GM18526 (cell line): ENCODE results near the gene FSIP1.

ENCODE experiments used
- POLR2A ChIP-seq: IDR thresholded peaks from 3 replicates; pipeline ENCODE4 v1.6.1; 2011; ENCODE audit not compliant: insufficient read length; ENCODE audit errors: extremely low read depth

FSIP1 gene

GRCh38 chr15:39598186-39598850 lies 184.3 kb downstream of the FSIP1 start:
- TF ChIP-seq POLR2A = no peak

- TF ChIP-seq POLR2A = no peak
Observed at GRCh38 chr15:39597751-39598185, 184.9 kb downstream of the FSIP1 start.

DNA sequence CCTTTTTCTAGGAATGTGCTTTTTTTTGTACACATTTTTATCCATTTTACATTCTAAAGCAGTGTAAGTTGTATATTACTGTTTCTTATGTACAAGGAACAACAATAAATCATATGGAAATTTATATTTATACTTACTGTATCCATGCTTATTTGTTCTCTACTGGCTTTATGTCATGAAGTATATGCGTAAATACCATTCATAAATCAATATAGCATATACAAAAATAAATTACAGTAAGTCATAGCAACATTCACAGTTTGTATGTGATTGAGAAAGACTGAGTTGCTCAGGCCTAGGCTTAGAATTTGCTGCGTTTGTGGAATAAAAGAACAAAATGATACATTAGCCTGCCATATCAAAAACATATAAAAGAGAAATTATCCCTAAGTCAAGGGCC lies 185.3 kb downstream of the FSIP1 start:
- TF ChIP-seq POLR2A = no peak

GRCh38 chr15:39596358-39597051 lies 186.1 kb downstream of the FSIP1 start:
- TF ChIP-seq POLR2A = no peak

DNA sequence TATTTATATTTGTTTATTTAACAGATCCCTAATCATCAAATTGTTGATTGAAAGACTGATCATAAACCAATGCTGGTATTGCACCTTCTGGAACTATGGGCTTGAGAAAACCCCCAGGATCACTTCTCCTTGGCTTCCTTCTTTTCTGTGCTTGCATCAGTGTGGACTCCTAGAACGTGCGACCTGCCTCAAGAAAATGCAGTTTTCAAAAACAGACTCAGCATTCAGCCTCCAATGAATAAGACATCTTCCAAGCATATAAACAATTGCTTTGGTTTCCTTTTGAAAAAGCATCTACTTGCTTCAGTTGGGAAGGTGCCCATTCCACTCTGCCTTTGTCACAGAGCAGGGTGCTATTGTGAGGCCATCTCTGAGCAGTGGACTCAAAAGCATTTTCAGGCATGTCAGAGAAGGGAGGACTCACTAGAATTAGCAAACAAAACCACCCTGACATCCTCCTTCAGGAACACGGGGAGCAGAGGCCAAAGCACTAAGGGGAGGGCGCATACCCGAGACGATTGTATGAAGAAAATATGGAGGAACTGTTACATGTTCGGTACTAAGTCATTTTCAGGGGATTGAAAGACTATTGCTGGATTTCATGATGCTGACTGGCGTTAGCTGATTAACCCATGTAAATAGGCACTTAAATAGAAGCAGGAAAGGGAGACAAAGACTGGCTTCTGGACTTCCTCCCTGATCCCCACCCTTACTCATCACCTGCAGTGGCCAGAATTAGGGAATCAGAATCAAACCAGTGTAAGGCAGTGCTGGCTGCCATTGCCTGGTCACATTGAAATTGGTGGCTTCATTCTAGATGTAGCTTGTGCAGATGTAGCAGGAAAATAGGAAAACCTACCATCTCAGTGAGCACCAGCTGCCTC lies 187.1 kb downstream of the FSIP1 start:
- TF ChIP-seq POLR2A = no peak

GRCh38 chr15:39594446-39595337 lies 187.9 kb downstream of the FSIP1 start:
- no peak for TF ChIP-seq POLR2A

DNA sequence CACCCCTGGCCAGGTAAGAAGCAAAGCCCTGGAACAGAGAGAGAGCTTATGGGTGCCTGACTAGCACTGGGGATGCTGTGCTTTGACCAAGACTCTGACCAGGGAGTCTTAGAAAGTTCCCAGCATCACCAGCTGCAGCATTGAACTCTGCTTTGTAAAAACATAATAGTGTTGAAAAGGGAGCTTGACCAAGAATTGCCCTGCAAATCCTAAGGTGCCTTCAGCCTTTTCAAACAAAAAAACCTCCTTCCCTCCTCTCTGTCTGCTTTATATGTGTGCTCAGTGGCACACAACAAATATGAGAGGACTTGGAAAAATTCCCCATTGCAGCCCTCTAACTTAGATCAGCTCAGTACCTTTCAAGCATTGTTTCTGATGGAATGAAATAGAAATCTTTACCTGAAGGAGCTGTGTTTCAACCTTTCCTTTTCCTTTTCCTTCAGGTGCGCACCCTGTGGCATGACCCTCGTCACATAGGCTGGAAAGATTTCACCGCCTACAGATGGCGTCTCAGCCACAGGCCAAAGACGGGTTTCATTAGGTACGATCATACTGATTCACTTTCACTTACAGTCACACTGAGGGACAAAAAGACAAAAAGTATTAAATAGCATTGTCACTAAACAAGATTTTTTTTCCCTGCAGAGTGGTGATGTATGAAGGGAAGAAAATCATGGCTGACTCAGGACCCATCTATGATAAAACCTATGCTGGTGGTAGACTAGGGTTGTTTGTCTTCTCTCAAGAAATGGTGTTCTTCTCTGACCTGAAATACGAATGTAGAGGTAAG lies 188.8 kb downstream of the FSIP1 start:
- TF ChIP-seq POLR2A = no peak

GRCh38 chr15:39593071-39593655 lies 189.5 kb downstream of the FSIP1 start:
- TF ChIP-seq POLR2A = no peak

- TF ChIP-seq POLR2A = no peak
Observed at GRCh38 chr15:39592500-39592899, 190.1 kb downstream of the FSIP1 start.

DNA sequence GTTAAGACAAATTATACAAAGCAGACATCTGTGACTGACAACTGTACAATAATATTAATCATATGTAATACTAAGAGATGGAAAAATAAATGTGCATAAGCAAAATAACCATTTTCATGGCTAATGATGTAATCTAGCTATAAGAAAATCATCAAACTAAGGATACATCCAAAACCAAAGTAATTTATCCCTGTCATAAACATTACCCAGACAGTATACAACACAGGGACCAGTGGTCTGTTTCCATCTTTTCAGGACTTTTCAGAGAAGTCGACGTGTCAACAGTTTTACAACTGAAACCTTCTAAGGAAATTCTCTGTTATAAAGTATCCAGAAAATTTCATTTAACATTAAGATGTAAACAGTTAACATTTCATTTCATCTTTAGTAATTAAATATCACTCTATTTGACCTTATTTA lies 190.7 kb downstream of the FSIP1 start:
- no peak for TF ChIP-seq POLR2A

GRCh38 chr15:39591141-39591895 lies 191.3 kb downstream of the FSIP1 start:
- no peak for TF ChIP-seq POLR2A

- no peak for TF ChIP-seq POLR2A
Observed at GRCh38 chr15:39589815-39590644, 192.6 kb downstream of the FSIP1 start.
